GM19324 (cell line): ENCODE data around the gene LSM14A.
"Not testable (repeated sequence)": the region's sequence is repeated elsewhere in the genome, so short reads cannot be mapped to it uniquely, and the experiment has no call there.

ENCODE experiments used
- ATAC-seq: cut with Tn5 transposase; IDR thresholded peaks from one replicate; pipeline ENCODE4 v1.9.1; 2021; ENCODE audit warnings: mild to moderate bottlenecking, moderate library complexity; ENCODE audit not compliant: unreplicated experiment, low FRiP score

Gene LSM14A

GRCh38 chr19:34171877-34172660 is at the start of gene LSM14A:
Gene LSM14A, plus strand, starts transcription at chr19:34172504. Its CDS starts 139 bp downstream, at chr19:34172643.
- peak; percentile 83 for ATAC-seq

GRCh38 chr19:34124828-34125227 is 47.5 kb upstream of the LSM14A start:
- ATAC-seq = no peak

- no peak for ATAC-seq
These were observed 45.3 kb upstream of the LSM14A start for GRCh38 chr19:34126966-34127365.

GRCh38 chr19:34127684-34128189 is 44.6 kb upstream of the LSM14A start:
- ATAC-seq = no peak

GRCh38 chr19:34128558-34129250 is 43.6 kb upstream of the LSM14A start:
- ATAC-seq = no peak

GRCh38 chr19:34131100-34131499 is 41.2 kb upstream of the LSM14A start:
- no peak for ATAC-seq

GRCh38 chr19:34132145-34132544 is 40.2 kb upstream of the LSM14A start:
- not testable (repeated sequence) for ATAC-seq

- not testable (repeated sequence) for ATAC-seq
These were observed 39.6 kb upstream of the LSM14A start for GRCh38 chr19:34132706-34133105.

GRCh38 chr19:34134190-34135053 is 37.9 kb upstream of the LSM14A start:
- ATAC-seq = peak; percentile 96

- ATAC-seq = no peak
These were observed 37.1 kb upstream of the LSM14A start for GRCh38 chr19:34135054-34135800.

GRCh38 chr19:34135821-34136611 is 36.3 kb upstream of the LSM14A start:
- no peak for ATAC-seq

- no peak for ATAC-seq
These were observed 31.3 kb upstream of the LSM14A start for GRCh38 chr19:34141025-34141424.

- ATAC-seq = no peak
These were observed 29.9 kb upstream of the LSM14A start for GRCh38 chr19:34142440-34142839.

- ATAC-seq = no peak
These were observed 26.5 kb upstream of the LSM14A start for GRCh38 chr19:34145741-34146202.

GRCh38 chr19:34148658-34149185 is 23.6 kb upstream of the LSM14A start:
- ATAC-seq = no peak

GRCh38 chr19:34149873-34150272 is 22.4 kb upstream of the LSM14A start:
- no peak for ATAC-seq

GRCh38 chr19:34150558-34150957 is 21.7 kb upstream of the LSM14A start:
- no peak for ATAC-seq

- no peak for ATAC-seq
These were observed 20.9 kb upstream of the LSM14A start for GRCh38 chr19:34151439-34151838.

- no peak for ATAC-seq
These were observed 17.9 kb upstream of the LSM14A start for GRCh38 chr19:34154401-34154800.
